Left ventricle myocardium inferior (tissue), 1 donor: ENCODE data around the gene RASSF7. TPM values are rescaled to one million over a fixed set of nuclear protein-coding genes. Genes with fewer than 3 reads are reported as not detected.

Experiments
- DNase-seq: peaks from one replicate; pipeline ENCODE4 v3.0.0-alpha.2; 2020
- H3K27ac ChIP-seq: fragments of 200-600 bp; replicated peaks from 2 replicates; pipeline ENCODE4 v1.8.0; 2021
- H3K27me3 ChIP-seq: fragments of 200-600 bp; 2 replicates; pipeline ENCODE4 v1.8.0; 2021; ENCODE audit warnings: low read depth
- H3K36me3 ChIP-seq: fragments of 200-600 bp; 2 replicates; pipeline ENCODE4 v1.8.0; 2021
- H3K4me1 ChIP-seq: fragments of 200-600 bp; 2 replicates; pipeline ENCODE4 v1.8.0; 2021
- H3K4me3 ChIP-seq: fragments of 200-600 bp; 2 replicates; pipeline ENCODE4 v1.8.0; 2021; ENCODE audit warnings: mild to moderate bottlenecking, moderate library complexity
- H3K9me3 ChIP-seq: fragments of 200-600 bp; replicated peaks from 2 replicates; pipeline ENCODE4 v1.8.0; 2021
- CTCF ChIP-seq: fragments of 200-600 bp; IDR thresholded peaks from 2 replicates; pipeline ENCODE4 v1.8.0; 2021; ENCODE audit warnings: antibody characterized with exemption, mild to moderate bottlenecking, borderline replicate concordance
- intact Hi-C: fragments of 100-400 bp; cut with micrococcal nuclease; formaldehyde crosslinking; loops from one replicate; pipeline ENCODE4 v1.11.0; 2022
- total RNA-seq: library from RNA; stranded (reverse); fragmentation: NEBNext Ultra II Directional; extraction: Animal tissue kit (Norgen Biotek cat#: 25700); gene quantifications from one replicate; pipeline ENCODE4 v1.2.1, GENCODE V29; 2021
- donor health status: DM: no; HTN: yes; CAD: no; lungs with severe emphysema.

Gene RASSF7
- total RNA-seq, 1 donor from 2014 or later, result 4.5 TPM

- H3K27me3 ChIP-seq, result peaks cover 14% of the 10 kb centered on the region
- H3K4me3 ChIP-seq, result no peak overlapping the region
- no peaks in the 10 kb centered on the region for H3K9me3 ChIP-seq
- DNase-seq, result no peak
- intact Hi-C loops, result no loop called here
- no peak overlapping the region for H3K27ac ChIP-seq
- TF ChIP-seq CTCF, result no peak
- H3K36me3 ChIP-seq, result no peaks in the 10 kb centered on the region
- H3K4me1 ChIP-seq, result peaks cover 38% of the 10 kb centered on the region
These were observed 3.2 kb downstream of the RASSF7 start for GRCh38 chr11:563812-564578.

- no peak for TF ChIP-seq CTCF
- Histone ChIP-seq H3K9me3 (no peaks in the 10 kb centered on the region), H3K36me3 (no peaks in the 10 kb centered on the region), H3K4me3 (no peak overlapping the region), H3K4me1 (peaks cover 44% of the 10 kb centered on the region), H3K27me3 (no peaks in the 10 kb centered on the region), H3K27ac (no peak overlapping the region)
- intact Hi-C loops, result no loop called here
- no peak for DNase-seq
These were observed 5.2 kb downstream of the RASSF7 start for GRCh38 chr11:565921-566509.

GRCh38 chr11:567011-567628 is 6.3 kb downstream of the RASSF7 start:
- Histone ChIP-seq H3K27ac (peak overlapping the region; percentile 99), H3K4me1 (peaks cover 36% of the 10 kb centered on the region), H3K9me3 (no peaks in the 10 kb centered on the region), H3K36me3 (no peaks in the 10 kb centered on the region), H3K4me3 (peak overlapping the region; percentile 84), H3K27me3 (no peaks in the 10 kb centered on the region)
- intact Hi-C loops, result no loop called here
- TF ChIP-seq CTCF, result no peak
- DNase-seq, result no peak

GRCh38 chr11:567629-568292 is 7.0 kb downstream of the RASSF7 start:
- DNase-seq, result no peak
- peak overlapping the region; percentile 99 for H3K27ac ChIP-seq
- no peak for TF ChIP-seq CTCF

GRCh38 chr11:568306-569157 is 7.8 kb downstream of the RASSF7 start:
- H3K9me3 ChIP-seq, result no peaks in the 10 kb centered on the region
- H3K27me3 ChIP-seq, result no peaks in the 10 kb centered on the region
- peaks cover 36% of the 10 kb centered on the region for H3K4me1 ChIP-seq
- intact Hi-C loops, result no loop called here
- TF ChIP-seq CTCF, result no peak
- peak; percentile 93 for DNase-seq
- H3K27ac ChIP-seq, result peak overlapping the region; percentile 99
- no peaks in the 10 kb centered on the region for H3K36me3 ChIP-seq
- H3K4me3 ChIP-seq, result peak overlapping the region; percentile 84

More at GRCh38 chr11:567629-568292, 7.0 kb downstream of the RASSF7 start:
- Histone ChIP-seq H3K4me1 (peaks cover 36% of the 10 kb centered on the region), H3K4me3 (peak overlapping the region; percentile 84), H3K36me3 (no peaks in the 10 kb centered on the region), H3K27me3 (no peaks in the 10 kb centered on the region), H3K9me3 (no peaks in the 10 kb centered on the region)
- intact Hi-C loops, result no loop called here
